ENCODE data around the gene COX8A.

GRCh38 chr11:63997801-63998337 lies 23.4 kb downstream of the COX8A start:
- TF ChIP-seq CTCF (IDR thresholded peaks at IDR 0.05) = no peak
- TF ChIP-seq POLR2A (IDR thresholded peaks at IDR 0.05) = no peak
